ENCODE data around the gene LRP1-AS. TPM values are rescaled to one million over a fixed set of nuclear protein-coding genes. Genes with fewer than 3 reads are reported as not detected.

The LRP1-AS gene
- total RNA-seq, 1 donor from 2014 or later = not detected

DNA sequence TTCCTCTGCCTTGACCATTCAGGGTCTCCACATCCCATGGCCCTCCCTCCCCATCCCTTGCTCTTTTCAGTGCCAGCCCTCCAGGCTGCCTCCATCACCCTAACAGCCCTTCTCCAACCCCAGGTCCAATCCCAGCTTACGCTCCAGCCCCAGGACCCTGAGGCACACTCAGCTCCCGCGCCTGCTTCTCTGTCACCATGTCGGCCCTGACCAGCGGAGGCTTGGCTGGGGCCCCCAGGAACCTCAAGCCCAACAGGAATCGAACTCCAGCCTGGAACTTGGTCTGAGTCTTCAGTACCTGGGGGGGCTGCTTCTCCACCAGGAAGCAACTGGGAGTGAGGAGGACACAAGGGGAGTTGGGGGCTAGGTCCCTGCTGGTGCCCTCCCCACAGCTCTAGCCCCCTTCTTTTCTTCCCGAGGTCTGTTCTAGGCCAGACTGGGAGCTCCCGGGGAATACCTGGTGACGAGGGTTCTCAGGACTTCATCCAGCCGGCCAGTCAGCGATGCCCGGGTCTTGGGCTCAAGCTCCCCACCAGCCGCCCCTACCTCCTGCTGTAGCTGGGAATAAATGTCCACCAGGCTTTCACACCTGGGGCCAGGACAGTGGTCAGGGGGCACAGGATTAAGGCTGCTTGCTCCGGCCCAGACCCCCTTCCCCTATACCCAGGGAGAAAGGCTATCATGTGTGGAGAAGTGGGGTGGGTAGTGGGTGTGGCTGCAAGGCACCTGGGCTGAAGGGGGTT, 42.2 kb downstream of the LRP1-AS start:
- Histone ChIP-seq H3K36me3 (peaks cover 51% of the 10 kb centered on the region), H3K4me3 (no peak overlapping the region), H3K4me1 (peaks cover 38% of the 10 kb centered on the region), H3K27ac (replicated peaks) (no peak overlapping the region), H3K9me3 (replicated peaks) (no peaks in the 10 kb centered on the region), H3K27me3 (ENCODE audit: low read depth) (no peaks in the 10 kb centered on the region)
- no peak for DNase-seq
- TF ChIP-seq, protein P1, sequence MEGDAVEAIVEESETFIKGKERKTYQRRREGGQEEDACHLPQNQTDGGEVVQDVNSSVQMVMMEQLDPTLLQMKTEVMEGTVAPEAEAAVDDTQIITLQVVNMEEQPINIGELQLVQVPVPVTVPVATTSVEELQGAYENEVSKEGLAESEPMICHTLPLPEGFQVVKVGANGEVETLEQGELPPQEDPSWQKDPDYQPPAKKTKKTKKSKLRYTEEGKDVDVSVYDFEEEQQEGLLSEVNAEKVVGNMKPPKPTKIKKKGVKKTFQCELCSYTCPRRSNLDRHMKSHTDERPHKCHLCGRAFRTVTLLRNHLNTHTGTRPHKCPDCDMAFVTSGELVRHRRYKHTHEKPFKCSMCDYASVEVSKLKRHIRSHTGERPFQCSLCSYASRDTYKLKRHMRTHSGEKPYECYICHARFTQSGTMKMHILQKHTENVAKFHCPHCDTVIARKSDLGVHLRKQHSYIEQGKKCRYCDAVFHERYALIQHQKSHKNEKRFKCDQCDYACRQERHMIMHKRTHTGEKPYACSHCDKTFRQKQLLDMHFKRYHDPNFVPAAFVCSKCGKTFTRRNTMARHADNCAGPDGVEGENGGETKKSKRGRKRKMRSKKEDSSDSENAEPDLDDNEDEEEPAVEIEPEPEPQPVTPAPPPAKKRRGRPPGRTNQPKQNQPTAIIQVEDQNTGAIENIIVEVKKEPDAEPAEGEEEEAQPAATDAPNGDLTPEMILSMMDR (IDR thresholded peaks at IDR 0.05; ENCODE audit: borderline replicate concordance) = no peak
- intact Hi-C loops (cut with micrococcal nuclease) = no loop called here

DNA sequence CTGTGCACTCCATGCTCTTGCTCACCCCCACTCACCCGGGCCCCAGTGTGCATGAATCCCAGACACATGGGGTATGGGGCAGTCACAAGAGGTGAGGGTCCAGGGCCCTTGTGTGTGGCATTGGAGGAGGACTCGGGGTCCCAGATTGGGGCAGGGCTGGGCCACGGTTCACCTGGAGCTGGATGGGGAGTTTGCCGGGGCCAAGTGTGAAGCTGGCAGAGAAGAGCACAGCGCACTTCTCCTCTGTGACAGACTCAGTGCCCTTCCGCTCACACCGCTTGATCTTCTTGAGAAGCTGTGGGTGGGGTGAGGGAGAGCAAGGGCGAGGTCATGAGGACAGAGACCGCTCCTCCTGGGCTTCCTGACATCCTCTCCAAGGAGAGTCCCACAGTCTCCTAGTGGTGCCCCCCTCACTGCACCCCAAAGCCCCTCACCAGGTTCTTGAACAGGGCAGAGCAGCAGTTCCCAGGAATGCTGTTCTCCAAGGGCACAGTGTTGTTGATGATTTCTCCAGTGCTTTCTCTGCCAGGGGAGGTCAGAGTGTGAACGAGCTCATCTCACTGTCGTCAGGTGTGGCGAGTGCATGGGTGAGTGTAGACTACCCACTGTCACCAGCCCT, 43.0 kb downstream of the LRP1-AS start:
- TF ChIP-seq, protein P1 (IDR thresholded peaks at IDR 0.05; ENCODE audit: borderline replicate concordance) = no peak
- no peaks in the 10 kb centered on the region for H3K9me3 ChIP-seq (replicated peaks)
- H3K4me3 ChIP-seq = no peak overlapping the region
- H3K4me1 ChIP-seq = peaks cover 30% of the 10 kb centered on the region
- DNase-seq = no peak
- H3K27ac ChIP-seq (replicated peaks) = no peak overlapping the region
- H3K36me3 ChIP-seq = peaks cover 59% of the 10 kb centered on the region
- no peaks in the 10 kb centered on the region for H3K27me3 ChIP-seq (ENCODE audit: low read depth)
- intact Hi-C loops (cut with micrococcal nuclease) = no loop called here

DNA sequence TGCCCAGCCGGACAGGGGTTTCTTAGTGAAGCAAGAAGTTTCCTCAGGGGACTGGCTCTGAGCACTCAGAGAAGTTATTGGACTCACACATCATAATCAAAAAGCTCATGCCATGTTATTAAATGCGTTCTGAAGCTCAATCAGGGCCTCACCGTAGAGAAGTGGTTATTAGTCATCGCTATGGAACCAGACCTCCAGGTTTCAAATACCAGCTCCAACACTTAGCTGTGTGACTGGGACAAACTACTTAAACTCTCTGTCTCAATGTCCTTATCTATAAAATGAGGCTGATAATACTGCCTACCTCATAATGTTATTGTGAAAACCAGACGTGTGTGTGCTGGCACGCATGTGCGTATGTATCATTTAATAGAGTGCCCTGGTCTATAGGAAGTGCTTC, 43.6 kb downstream of the LRP1-AS start:
- DNase-seq = no peak
- Histone ChIP-seq H3K4me3 (no peak overlapping the region), H3K27me3 (ENCODE audit: low read depth) (no peaks in the 10 kb centered on the region), H3K4me1 (peaks cover 25% of the 10 kb centered on the region), H3K9me3 (replicated peaks) (no peaks in the 10 kb centered on the region), H3K27ac (replicated peaks) (no peak overlapping the region), H3K36me3 (peaks cover 64% of the 10 kb centered on the region)
- TF ChIP-seq, protein P1 (IDR thresholded peaks at IDR 0.05; ENCODE audit: borderline replicate concordance) = no peak
- intact Hi-C loops (cut with micrococcal nuclease) = no loop called here

DNA sequence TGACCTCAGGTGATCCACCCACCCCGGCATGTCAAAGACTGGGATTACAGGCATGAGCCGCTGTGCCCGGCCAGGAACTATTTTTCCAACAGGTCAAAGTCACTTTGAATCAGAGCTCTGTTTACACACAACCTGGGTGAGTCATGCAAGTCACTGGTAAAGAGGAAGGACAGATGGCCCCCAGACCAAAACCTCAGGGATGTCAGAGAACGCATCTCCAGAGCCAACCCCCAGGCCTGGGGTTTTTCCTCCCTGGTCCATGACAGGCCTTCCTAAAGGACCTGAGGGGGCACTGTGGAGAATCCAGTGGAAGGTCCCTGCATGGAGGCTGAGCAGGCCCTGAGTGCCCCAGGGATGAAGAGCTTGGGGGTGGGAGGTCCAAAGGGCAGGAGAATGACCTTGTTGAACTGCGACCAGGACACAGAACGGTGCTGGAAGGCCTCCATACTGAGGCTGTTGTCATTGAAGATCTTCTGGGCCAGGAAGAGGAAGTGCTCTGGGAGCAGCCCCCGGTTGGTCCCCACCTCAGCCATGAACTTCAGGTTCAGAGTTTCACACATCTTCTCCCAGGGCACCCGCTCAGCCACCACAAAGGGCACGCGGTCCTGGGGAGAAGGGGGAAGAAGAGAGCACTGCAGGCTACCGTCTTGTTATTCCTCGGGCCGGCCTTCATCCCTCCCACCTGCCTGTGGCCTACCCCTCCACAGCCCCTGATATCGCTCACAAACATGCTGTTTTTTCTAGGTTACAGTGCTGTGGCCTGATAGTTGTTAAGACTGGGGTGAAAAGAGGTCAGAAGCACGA, 45.3 kb downstream of the LRP1-AS start:
- Histone ChIP-seq H3K36me3 (peaks cover 78% of the 10 kb centered on the region), H3K4me3 (no peak overlapping the region), H3K27ac (replicated peaks) (no peak overlapping the region), H3K9me3 (replicated peaks) (no peaks in the 10 kb centered on the region), H3K27me3 (ENCODE audit: low read depth) (no peaks in the 10 kb centered on the region), H3K4me1 (peaks cover 11% of the 10 kb centered on the region)
- no peak for DNase-seq
- TF ChIP-seq, protein P1 (IDR thresholded peaks at IDR 0.05; ENCODE audit: borderline replicate concordance) = no peak
- intact Hi-C loops (cut with micrococcal nuclease) = no loop called here

DNA sequence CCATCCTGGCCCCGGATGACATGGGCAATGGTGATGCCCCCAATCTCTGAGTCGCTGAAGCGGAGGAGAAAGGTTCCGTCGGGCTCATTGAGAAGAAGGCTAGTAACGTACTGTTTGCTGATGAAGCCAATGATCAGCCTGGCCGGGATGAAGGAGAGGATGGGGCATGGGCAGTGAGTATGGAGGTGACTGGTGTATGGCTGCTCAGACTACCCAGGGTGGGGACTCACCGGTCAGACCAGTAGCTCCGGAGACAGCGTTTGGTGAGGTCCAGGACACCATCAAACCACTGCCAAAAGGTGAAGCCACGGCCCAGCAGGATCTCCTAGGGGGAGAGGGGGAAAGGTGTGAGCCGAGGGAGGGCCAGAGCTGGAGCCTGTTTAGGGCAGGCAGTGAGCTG, 47.7 kb downstream of the LRP1-AS start:
- Histone ChIP-seq H3K4me3 (no peak overlapping the region), H3K27me3 (ENCODE audit: low read depth) (no peaks in the 10 kb centered on the region), H3K9me3 (replicated peaks) (no peaks in the 10 kb centered on the region), H3K27ac (replicated peaks) (no peak overlapping the region), H3K36me3 (peaks cover 79% of the 10 kb centered on the region), H3K4me1 (peaks cover 8% of the 10 kb centered on the region)
- intact Hi-C loops (cut with micrococcal nuclease) = no loop called here
- TF ChIP-seq, protein P1 (IDR thresholded peaks at IDR 0.05; ENCODE audit: borderline replicate concordance) = no peak
- no peak for DNase-seq
